Embryonic facial prominence (tissue), 1 donor: ENCODE measurements around the gene SRRM4.
"Not testable (repeated sequence)": the region's sequence is repeated elsewhere in the genome, so short reads cannot be mapped to it uniquely, and the experiment has no call there.

Experiments
- DNase-seq: peaks from one replicate; pipeline ENCODE4 v3.0.0-alpha.2; 2016; ENCODE audit errors: extremely low spot score

The SRRM4 gene

GRCh38 chr12:119008691-119009221 lies 27.4 kb downstream of the SRRM4 start:
- DNase-seq: no peak

- no peak for DNase-seq
These were observed 29.9 kb downstream of the SRRM4 start for GRCh38 chr12:119011231-119011630.

- DNase-seq: no peak
These were observed 30.8 kb downstream of the SRRM4 start for GRCh38 chr12:119012179-119012578.

- DNase-seq: no peak
These were observed 31.7 kb downstream of the SRRM4 start for GRCh38 chr12:119013023-119013422.

GRCh38 chr12:119014368-119014767 lies 33.0 kb downstream of the SRRM4 start:
- DNase-seq: no peak

- no peak for DNase-seq
These were observed 35.4 kb downstream of the SRRM4 start for GRCh38 chr12:119016715-119017114.

GRCh38 chr12:119019166-119019565 lies 37.8 kb downstream of the SRRM4 start:
- no peak for DNase-seq

- no peak for DNase-seq
These were observed 39.3 kb downstream of the SRRM4 start for GRCh38 chr12:119020406-119021360.

GRCh38 chr12:119024356-119024755 lies 43.0 kb downstream of the SRRM4 start:
- no peak for DNase-seq

GRCh38 chr12:119025786-119026185 lies 44.4 kb downstream of the SRRM4 start:
- no peak for DNase-seq

- not testable (repeated sequence) for DNase-seq
These were observed 52.0 kb downstream of the SRRM4 start for GRCh38 chr12:119033332-119033731.

- DNase-seq: no peak
These were observed 55.8 kb downstream of the SRRM4 start for GRCh38 chr12:119036878-119037825.

- DNase-seq: no peak
These were observed 62.8 kb downstream of the SRRM4 start for GRCh38 chr12:119044094-119044493.

- no peak for DNase-seq
These were observed 66.3 kb downstream of the SRRM4 start for GRCh38 chr12:119047641-119048040.

GRCh38 chr12:119050663-119051062 lies 69.3 kb downstream of the SRRM4 start:
- no peak for DNase-seq

GRCh38 chr12:119051474-119051873 lies 70.1 kb downstream of the SRRM4 start:
- DNase-seq: no peak

GRCh38 chr12:119052001-119052400 lies 70.7 kb downstream of the SRRM4 start:
- no peak for DNase-seq

GRCh38 chr12:119055977-119056376 lies 74.6 kb downstream of the SRRM4 start:
- DNase-seq: no peak

GRCh38 chr12:119060847-119061796 lies 79.8 kb downstream of the SRRM4 start:
- DNase-seq: peak; percentile 7

- no peak for DNase-seq
These were observed 87.0 kb downstream of the SRRM4 start for GRCh38 chr12:119068129-119068856.
